ENCODE data around the gene RPS6KA2. TPM values are rescaled to one million over a fixed set of nuclear protein-coding genes. Genes with fewer than 3 reads are reported as not detected.

The RPS6KA2 gene
- total RNA-seq, 1 donor from 2014 or later = 33.2 TPM

GRCh38 chr6:166501246-166501645 lies 125.8 kb downstream of the RPS6KA2 start:
- no peak for DNase-seq

- DNase-seq = no peak
Measured at GRCh38 chr6:166500246-166500645, 126.8 kb downstream of the RPS6KA2 start.

DNA sequence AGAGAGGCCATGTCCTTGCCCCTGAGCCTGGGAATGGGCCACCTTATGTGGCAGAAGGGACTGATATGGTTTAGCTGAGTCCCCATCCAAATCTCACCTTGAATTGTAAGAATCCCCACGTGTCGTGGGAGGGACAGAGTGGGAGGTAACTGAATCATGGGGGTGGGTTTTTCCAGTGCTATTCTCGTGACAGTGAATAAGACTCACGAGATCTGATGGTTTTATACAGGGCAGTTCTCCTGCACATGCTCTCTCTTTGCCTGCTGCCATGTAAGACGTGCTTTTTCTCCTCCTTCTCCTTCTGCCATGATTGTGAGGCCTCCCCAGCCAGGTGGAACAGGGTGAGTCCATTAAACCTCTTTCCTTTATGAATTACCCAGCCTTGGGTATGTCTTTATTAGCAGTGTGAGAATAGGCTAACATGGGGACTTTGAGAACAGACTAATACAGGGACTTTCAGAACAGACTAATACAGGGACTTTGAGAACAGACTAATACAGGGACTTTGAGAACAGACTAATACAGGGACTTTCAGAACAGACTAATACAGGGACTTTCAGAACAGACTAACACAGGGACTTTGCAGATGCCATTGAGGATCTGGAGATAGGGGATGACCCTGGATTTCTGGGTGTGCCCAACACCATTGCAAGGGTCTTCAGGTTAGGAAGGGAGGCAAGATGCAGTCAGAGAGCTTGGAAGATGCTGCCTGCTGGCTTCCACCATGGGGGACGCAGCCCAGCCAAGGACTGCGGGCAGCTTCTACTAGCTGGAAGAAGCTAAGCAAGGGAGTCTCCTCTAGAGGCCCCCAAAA lies 127.5 kb downstream of the RPS6KA2 start:
- no peak for DNase-seq

DNA sequence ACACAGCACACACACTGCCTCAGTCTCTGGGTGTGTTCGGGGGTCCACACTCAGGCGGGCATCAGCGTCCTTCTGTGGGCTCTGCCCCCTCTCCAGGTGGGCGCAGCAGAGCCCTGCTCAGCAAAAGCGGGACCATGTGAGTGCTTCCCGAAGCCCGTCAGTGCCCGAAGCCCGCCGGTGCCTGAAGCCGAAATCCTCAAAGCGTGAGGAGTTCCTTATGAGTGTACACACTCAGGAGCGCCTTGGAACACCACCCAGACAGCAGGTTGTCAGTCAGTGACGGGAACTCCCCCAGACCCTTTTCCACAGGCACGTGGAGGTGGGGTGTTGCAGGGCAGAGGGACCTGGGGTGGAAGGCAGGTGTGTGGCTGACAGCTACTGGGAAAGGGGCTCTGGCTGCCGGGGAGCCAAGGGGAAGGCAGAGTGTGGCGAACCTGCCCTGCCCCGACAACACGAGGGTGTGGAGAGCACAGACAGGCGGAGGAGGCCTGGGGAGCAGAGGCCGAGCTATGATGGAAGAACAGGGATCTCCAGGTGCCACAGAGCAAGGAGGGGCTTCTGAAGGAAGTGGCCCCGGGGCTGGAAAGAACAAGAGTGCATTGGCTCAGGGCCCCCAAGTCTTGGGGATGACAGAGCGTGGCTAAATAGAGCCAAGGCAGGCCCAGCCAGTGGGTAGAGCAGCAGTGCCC lies 128.2 kb downstream of the RPS6KA2 start:
- no peak for DNase-seq

GRCh38 chr6:166498228-166498627 lies 128.8 kb downstream of the RPS6KA2 start:
- DNase-seq = no peak

DNA sequence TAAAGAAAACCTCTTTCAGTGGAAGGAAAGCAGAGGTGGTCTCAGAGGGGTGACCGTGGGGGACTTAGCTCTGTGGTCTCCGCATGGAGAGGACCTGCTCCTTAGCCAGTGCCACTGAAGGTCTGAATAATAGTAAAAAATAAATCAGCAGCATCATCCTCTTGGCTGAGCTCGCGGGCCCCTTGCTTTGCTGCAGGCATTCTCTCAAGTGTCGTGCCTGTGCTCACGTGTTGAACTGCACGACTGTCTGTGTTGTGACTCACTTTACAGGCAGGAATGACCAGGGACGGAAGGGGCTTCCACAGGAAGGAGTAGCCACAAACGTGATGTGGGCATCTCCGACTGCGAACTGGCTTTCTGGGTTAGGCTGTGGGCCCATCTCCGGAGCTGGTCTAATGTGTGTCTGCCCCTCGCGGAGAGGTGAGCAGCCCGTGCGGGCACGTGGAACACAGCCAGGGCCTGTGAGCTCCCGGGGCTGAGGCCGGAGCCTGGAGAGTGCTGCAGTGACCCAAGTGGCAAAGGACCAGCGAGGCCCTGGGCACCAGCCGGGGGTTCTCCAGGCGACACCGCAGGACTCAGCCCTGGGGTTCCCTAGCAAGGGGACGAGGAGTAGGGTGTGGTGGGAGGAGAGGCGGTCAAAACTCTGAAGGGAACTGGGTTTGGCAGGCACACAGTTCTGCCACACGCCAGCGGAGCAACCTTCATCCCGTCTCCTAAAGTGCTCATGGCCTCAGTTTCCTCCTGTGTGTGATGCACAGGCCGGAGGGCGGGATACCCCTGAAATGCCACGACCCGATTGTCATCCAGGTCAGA lies 129.8 kb downstream of the RPS6KA2 start:
- DNase-seq = no peak

DNA sequence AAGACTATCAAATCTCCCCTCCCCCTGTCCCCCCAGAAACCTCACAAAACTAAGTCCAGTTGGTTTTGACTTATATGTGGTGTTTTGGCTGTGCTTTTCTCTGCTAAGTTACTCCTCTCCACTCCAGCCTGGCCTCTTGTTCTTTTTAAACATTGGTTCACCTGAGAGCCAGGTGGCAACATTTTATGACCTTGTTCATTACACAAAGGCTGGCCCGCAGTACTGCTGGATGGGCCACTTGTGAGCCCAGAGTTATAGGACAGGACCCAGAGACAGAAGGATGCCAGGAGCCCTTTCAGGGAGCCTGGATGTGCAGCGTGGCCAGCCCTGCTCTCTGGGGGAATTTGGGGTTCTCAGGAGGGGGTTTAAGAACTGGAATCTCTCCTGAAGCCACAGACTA lies 130.6 kb downstream of the RPS6KA2 start:
- DNase-seq = no peak

DNA sequence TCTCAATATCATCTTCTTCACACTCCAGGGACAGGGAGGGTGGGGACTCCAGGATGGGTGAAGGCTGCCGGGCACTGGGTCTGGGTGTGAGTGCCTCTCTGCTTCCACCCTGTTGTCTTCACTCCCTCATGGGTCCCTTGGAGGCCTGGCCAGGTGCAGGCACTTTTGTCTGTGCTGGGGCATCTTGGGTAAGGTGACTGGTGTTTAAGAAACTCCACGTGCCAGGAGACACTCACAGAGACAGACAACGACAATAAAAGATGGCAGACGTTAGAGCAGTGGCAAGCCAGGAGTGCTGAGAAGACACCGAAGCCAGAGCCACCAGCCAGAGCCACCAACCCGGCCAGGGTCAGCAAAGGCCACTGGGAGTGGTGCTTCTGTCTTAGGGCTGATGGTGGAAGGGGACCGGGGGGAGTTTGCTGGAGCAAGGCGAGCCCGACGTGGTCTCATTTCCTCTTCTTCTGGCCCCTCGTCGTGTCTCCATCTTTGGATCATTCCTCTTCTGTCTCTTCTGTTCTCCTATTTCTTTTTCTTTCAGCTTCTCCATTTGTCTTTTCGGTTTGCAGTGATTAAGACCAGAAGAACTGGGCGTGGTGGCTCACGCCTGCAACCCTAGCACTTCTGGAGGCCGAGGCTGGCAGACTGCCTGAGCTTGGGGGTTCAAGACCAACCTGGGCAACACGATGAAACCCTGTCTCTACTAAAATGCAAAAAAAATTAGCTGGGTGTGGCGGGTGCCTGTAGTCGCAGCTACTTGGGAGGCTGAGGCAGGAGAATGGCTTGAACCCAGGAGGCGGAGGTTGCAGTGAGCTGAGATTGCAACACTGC lies 131.3 kb downstream of the RPS6KA2 start:
- DNase-seq = no peak

GRCh38 chr6:166494757-166495486 lies 132.1 kb downstream of the RPS6KA2 start:
- DNase-seq = peak; percentile 60

GRCh38 chr6:166494101-166494441 lies 133.0 kb downstream of the RPS6KA2 start:
- DNase-seq = no peak

DNA sequence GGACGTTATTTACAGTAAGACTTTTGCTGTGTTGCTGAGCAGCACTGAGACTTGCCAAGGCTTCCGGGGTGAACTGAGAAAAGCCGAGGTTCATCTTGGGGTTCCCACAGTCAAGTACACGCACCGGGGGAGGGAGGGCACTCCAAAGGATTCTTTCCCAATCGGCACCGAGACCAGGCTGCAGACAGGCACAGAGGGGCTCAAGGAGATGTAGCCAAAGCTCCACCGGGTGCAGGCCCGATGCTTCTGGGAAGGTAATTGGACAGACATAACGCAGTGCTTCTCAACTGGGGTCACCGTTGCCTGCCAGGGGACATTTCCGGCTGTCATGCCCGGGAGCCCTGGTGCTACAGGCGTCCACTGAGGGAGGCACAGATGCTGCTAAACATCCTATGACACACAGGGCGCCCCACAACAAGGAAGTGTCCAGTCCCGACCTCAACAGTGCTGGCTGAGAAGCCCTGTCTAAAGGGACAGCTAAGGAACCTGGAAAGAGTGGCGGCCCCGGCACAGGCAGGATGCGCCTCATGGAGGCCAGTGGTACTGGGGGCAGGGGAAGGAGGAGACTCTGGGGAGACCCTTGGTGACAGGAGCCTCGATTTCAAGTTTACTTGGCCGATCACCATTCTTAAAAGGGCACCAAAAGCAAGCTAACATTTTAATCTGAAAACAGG lies 133.5 kb downstream of the RPS6KA2 start:
- DNase-seq = no peak

- DNase-seq = no peak
Measured at GRCh38 chr6:166492092-166492741, 134.8 kb downstream of the RPS6KA2 start.

DNA sequence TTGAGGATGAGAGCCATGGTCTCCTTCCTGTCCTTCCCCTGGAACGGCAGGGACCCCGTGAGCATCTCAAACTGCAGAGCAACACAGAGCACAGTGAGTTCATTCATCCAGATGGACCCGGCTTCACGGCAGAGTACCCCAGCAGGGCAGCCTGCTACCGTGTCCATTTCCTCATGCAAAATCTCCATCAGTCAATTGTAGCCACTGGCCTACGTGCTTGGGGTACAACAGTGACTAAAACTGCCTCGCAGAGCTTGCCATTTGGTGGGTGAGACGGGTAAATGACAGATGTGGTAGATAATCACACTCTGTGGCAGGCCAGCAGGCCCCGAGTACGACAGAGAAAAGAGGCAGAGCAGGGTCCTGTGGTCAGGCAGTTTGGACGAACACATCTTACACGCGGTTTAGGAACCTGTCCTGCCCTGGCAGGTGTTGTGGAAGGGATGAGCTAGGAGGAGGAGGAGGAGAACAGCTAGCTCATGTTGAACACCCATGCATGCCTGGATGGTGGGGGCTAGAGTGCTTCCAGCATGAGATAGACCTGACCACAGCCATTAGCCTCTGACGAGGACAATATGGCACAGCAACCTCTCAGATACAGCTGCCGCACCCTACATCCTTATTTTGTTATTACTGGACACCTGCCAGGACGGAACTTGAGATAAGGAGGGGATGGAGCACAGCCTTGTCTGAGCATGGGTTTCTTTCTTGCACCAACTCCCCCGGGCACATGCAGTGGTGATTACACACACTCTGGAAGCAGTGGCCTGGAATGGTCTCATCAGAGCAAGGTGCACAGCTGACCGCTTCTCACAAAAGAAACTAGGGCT lies 136.2 kb downstream of the RPS6KA2 start:
- DNase-seq = peak; percentile 57

DNA sequence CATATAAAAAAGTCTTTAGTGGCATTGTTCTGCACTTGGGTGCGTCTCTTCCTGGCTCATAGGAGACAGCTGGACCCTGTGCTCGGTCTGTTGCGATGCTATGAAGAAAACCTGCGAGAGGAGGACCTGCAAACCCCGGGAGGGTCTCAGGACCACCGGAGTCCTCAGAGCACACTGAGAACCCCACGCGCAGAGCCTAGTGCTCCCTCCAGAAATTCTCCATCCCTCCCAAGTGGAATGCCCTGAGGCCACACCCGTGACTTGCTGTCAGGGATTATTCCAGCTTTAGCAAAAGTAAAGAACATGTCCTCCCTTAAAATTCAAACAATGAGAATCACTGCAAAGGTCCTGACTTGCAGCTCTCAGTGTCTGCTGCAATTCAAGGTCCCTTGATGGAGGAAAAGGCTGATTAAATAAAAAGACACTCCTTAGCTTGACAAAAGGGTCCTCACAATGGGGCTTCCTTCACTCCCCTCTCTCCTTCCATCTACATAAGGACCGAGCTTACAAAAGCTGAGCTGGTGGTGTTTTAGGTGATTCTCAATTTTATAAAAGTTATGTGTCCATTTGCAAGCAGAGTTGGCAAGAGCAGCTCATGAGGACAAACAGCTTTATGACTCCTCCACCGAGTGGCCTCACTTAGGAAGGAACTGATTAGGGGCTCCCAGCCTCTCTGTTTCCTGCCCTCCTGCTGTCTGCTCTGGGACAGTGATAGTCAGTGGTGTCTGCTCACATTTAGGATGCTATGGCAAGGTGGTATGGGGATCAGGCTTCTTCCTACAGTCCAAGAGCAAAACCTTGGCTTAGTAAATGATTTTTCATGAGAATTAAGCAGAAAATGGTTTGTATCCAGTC lies 137.5 kb downstream of the RPS6KA2 start:
- no peak for DNase-seq

GRCh38 chr6:166488701-166489100 lies 138.3 kb downstream of the RPS6KA2 start:
- no peak for DNase-seq

- peak; percentile 60 for DNase-seq
Measured at GRCh38 chr6:166488076-166488685, 138.9 kb downstream of the RPS6KA2 start.

DNA sequence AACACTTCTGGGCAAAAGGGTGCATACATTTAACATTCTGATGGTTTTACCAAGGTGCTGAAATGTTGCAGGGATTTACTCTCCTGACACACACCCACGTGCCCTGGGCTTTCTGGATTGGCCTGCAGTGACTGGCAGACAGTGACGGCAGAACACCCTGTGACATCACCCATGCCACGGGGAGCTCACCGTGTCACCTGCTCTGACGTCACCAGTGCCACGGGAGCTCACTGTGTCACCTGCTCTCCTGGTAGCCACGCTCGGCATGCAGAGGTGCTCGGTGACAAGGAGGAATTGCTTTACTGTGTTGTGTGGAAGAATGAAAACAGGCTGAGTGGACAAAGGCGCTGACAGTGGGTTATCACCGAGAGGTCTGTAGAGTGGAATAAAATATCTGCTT lies 139.9 kb downstream of the RPS6KA2 start:
- no peak for DNase-seq

- DNase-seq = no peak
Measured at GRCh38 chr6:166486536-166486880, 140.5 kb downstream of the RPS6KA2 start.

All from tongue (tissue), 2 donors.